Midbrain (tissue), 1 donor: ENCODE results near the gene RFPL2.
"Not testable (repeated sequence)": the region's sequence is repeated elsewhere in the genome, so short reads cannot be mapped to it uniquely, and the experiment has no call there.

Source experiments
- DNase-seq: peaks from one replicate; lab custom pipeline; 2025; lab: John Stamatoyannopoulos, UW

RFPL2 gene

GRCh38 chr22:32164075-32164860 lies 40.6 kb downstream of the RFPL2 start:
- no peak for DNase-seq

GRCh38 chr22:32160411-32160810 lies 44.5 kb downstream of the RFPL2 start:
- not testable (repeated sequence) for DNase-seq

GRCh38 chr22:32158712-32159533 lies 46.0 kb downstream of the RFPL2 start, which contains the start of gene C22orf42:
TSS of gene C22orf42 (minus strand) at chr22:32159303. CDS start at chr22:32159215, 88 bp downstream.
- DNase-seq: no peak

- not testable (repeated sequence) for DNase-seq
Observed at GRCh38 chr22:32157632-32158031, 47.2 kb downstream of the RFPL2 start.

- not testable (repeated sequence) for DNase-seq
Observed at GRCh38 chr22:32154727-32155126, 50.1 kb downstream of the RFPL2 start.

GRCh38 chr22:32151641-32152040 lies 53.2 kb downstream of the RFPL2 start:
- DNase-seq: not testable (repeated sequence)

GRCh38 chr22:32150647-32151046 lies 54.2 kb downstream of the RFPL2 start:
- DNase-seq: not testable (repeated sequence)

GRCh38 chr22:32148372-32148771 lies 56.5 kb downstream of the RFPL2 start:
- not testable (repeated sequence) for DNase-seq

- not testable (repeated sequence) for DNase-seq
Observed at GRCh38 chr22:32147128-32147527, 57.7 kb downstream of the RFPL2 start.

- no peak for DNase-seq
Observed at GRCh38 chr22:32144496-32145274, 60.2 kb downstream of the RFPL2 start.

- no peak for DNase-seq
Observed at GRCh38 chr22:32142600-32142999, 62.3 kb downstream of the RFPL2 start.

GRCh38 chr22:32140688-32141087 lies 64.2 kb downstream of the RFPL2 start:
- not testable (repeated sequence) for DNase-seq
